Non-pigmented ciliary epithelial cell (primary cell): ENCODE measurements around the gene SLC30A5.
"Not testable (repeated sequence)": the region's sequence is repeated elsewhere in the genome, so short reads cannot be mapped to it uniquely, and the experiment has no call there.

Experiments
- DNase-seq: peaks from one replicate; pipeline ENCODE4 v3.0.0-alpha.2; 2010; ENCODE audit warnings: low read depth

SLC30A5 gene

GRCh38 chr5:69093771-69094482, at the start of gene SLC30A5:
SLC30A5 (plus strand) TSS chr5:69094014; CDS start chr5:69094256, 242 bp downstream.
- peak; percentile 99 for DNase-seq

GRCh38 chr5:69045213-69045612, 48.6 kb upstream of the SLC30A5 start:
- not testable (repeated sequence) for DNase-seq

GRCh38 chr5:69046375-69046957, 47.3 kb upstream of the SLC30A5 start:
- DNase-seq: no peak

- no peak for DNase-seq
These were observed 45.6 kb upstream of the SLC30A5 start for GRCh38 chr5:69048230-69048629.

- no peak for DNase-seq
These were observed 44.7 kb upstream of the SLC30A5 start for GRCh38 chr5:69049151-69049550.

GRCh38 chr5:69049796-69050195, 44.0 kb upstream of the SLC30A5 start:
- DNase-seq: no peak

GRCh38 chr5:69050214-69050613, 43.6 kb upstream of the SLC30A5 start:
- DNase-seq: no peak

GRCh38 chr5:69052181-69052580, 41.6 kb upstream of the SLC30A5 start:
- DNase-seq: no peak

GRCh38 chr5:69074664-69075521, 18.9 kb upstream of the SLC30A5 start:
- DNase-seq: no peak

GRCh38 chr5:69075522-69076179, 18.2 kb upstream of the SLC30A5 start:
- DNase-seq: no peak

GRCh38 chr5:69078921-69079540, 14.8 kb upstream of the SLC30A5 start:
- no peak for DNase-seq

GRCh38 chr5:69079556-69079955, 14.3 kb upstream of the SLC30A5 start:
- no peak for DNase-seq

GRCh38 chr5:69083412-69083811, 10.4 kb upstream of the SLC30A5 start:
- DNase-seq: no peak

GRCh38 chr5:69084195-69084594, 9.6 kb upstream of the SLC30A5 start:
- no peak for DNase-seq

- no peak for DNase-seq
These were observed 8.9 kb upstream of the SLC30A5 start for GRCh38 chr5:69084903-69085302.

- no peak for DNase-seq
These were observed 7.6 kb upstream of the SLC30A5 start for GRCh38 chr5:69086206-69086605.

- not testable (repeated sequence) for DNase-seq
These were observed 5.8 kb upstream of the SLC30A5 start for GRCh38 chr5:69088006-69088405.

GRCh38 chr5:69090158-69090557, 3.7 kb upstream of the SLC30A5 start:
- no peak for DNase-seq

GRCh38 chr5:69091771-69092170, 2.0 kb upstream of the SLC30A5 start:
- DNase-seq: no peak

GRCh38 chr5:69092969-69093368, 845 bp upstream of the SLC30A5 start:
- DNase-seq: no peak

- no peak for DNase-seq
These were observed 5.5 kb downstream of the SLC30A5 start for GRCh38 chr5:69099302-69099701.

- DNase-seq: no peak
These were observed 9.7 kb downstream of the SLC30A5 start for GRCh38 chr5:69103521-69103920.
